ENCODE data around the gene EBLN1.
A peak's percentile ranks its signal among the peaks of the same experiment; 100 is the strongest.

EBLN1 gene

DNA sequence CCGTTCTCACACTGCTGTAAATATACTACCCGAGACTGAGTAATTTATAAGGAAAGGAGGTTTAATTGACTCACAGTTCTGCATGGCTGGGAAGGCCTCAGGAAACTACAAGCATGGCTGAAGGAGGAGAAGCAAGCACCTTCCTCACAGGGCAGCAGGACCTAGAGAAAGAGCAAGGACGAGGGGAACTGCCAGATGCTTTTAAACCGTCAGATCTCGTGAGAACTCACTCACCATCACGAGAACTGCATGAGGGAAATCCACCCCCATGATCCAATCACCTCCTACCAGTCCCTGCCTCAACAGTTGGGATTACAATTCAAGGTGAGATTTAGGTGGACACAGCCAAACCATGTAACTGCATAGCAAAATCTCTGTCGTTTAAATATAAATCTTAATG lies at the start of gene EBLN1:
TSS of gene EBLN1 (minus strand) at position 174 of the 400 bp plus-strand sequence. CDS start 8,032 bp downstream, outside the sequence.
- no peak for DNase-seq (ENCODE audit: extremely low read depth, insufficient read length)
- TF ChIP-seq, protein P1, sequence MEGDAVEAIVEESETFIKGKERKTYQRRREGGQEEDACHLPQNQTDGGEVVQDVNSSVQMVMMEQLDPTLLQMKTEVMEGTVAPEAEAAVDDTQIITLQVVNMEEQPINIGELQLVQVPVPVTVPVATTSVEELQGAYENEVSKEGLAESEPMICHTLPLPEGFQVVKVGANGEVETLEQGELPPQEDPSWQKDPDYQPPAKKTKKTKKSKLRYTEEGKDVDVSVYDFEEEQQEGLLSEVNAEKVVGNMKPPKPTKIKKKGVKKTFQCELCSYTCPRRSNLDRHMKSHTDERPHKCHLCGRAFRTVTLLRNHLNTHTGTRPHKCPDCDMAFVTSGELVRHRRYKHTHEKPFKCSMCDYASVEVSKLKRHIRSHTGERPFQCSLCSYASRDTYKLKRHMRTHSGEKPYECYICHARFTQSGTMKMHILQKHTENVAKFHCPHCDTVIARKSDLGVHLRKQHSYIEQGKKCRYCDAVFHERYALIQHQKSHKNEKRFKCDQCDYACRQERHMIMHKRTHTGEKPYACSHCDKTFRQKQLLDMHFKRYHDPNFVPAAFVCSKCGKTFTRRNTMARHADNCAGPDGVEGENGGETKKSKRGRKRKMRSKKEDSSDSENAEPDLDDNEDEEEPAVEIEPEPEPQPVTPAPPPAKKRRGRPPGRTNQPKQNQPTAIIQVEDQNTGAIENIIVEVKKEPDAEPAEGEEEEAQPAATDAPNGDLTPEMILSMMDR (IDR thresholded peaks at IDR 0.05; ENCODE audit: insufficient read depth, low read length, poor library complexity, severe bottlenecking) = no peak
- no peak within 1 kb of the TSS for H3K4me3 ChIP-seq (replicated peaks; ENCODE audit: low read depth, low read length)
- no peaks in the 10 kb centered on the region for H3K27me3 ChIP-seq (replicated peaks; ENCODE audit: control insufficient read depth, insufficient read depth, low read length)
- H3K36me3 ChIP-seq (ENCODE audit: control insufficient read depth, insufficient read depth, low read length) = no peaks in the 10 kb centered on the region

DNA sequence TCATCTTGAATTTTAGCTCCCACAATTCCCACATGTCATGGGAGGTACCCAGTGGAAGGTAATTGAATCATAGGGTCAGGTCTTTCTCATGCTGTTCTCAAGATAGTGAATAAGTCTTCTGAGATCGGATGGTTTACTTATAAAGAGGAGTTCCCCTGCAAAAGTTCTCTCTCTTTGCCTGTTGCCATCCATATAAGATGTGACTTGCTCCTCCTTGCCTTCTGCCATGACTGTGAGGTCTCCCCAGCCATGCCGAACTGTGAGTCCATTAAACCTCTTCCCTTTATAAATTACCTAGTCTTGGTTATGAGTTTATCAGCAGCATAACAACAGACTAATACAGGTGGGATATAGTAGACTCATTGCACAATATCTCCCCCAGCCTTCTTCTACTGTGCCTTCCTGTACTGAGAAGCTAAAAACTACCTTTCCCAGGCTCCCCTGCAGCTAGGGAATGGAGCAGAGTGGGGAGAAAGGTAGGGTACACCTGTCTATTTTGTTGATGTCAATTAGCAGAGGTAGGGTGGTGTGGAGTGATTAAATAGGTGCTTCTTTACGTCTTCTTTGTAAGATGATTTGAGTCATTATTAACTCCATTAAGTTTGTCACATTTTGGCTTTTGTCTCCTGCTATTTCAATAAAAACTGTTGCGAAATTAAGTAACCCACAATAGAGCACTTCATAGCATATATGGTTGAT lies 48.2 kb upstream of the EBLN1 start:
- H3K4me3 ChIP-seq (replicated peaks; ENCODE audit: low read depth, low read length) = no peak overlapping the region
- TF ChIP-seq, protein P1 (IDR thresholded peaks at IDR 0.05; ENCODE audit: insufficient read depth, low read length, poor library complexity, severe bottlenecking) = no peak
- H3K27me3 ChIP-seq (replicated peaks; ENCODE audit: control insufficient read depth, insufficient read depth, low read length) = no peaks in the 10 kb centered on the region
- DNase-seq (ENCODE audit: extremely low read depth, insufficient read length) = no peak
- H3K36me3 ChIP-seq (ENCODE audit: control insufficient read depth, insufficient read depth, low read length) = no peaks in the 10 kb centered on the region

- no peak overlapping the region for H3K4me3 ChIP-seq (replicated peaks; ENCODE audit: low read depth, low read length)
- no peak for DNase-seq (ENCODE audit: extremely low read depth, insufficient read length)
- no peaks in the 10 kb centered on the region for H3K27me3 ChIP-seq (replicated peaks; ENCODE audit: control insufficient read depth, insufficient read depth, low read length)
- H3K36me3 ChIP-seq (ENCODE audit: control insufficient read depth, insufficient read depth, low read length) = no peaks in the 10 kb centered on the region
- TF ChIP-seq, protein P1 (IDR thresholded peaks at IDR 0.05; ENCODE audit: insufficient read depth, low read length, poor library complexity, severe bottlenecking) = no peak
Observed at GRCh38 chr10:22263106-22263505, 45.3 kb upstream of the EBLN1 start.

- TF ChIP-seq, protein P1 (IDR thresholded peaks at IDR 0.05; ENCODE audit: insufficient read depth, low read length, poor library complexity, severe bottlenecking) = peak; percentile 42
- no peaks in the 10 kb centered on the region for H3K27me3 ChIP-seq (replicated peaks; ENCODE audit: control insufficient read depth, insufficient read depth, low read length)
- H3K36me3 ChIP-seq (ENCODE audit: control insufficient read depth, insufficient read depth, low read length) = no peaks in the 10 kb centered on the region
- DNase-seq (ENCODE audit: extremely low read depth, insufficient read length) = no peak
- H3K4me3 ChIP-seq (replicated peaks; ENCODE audit: low read depth, low read length) = no peak overlapping the region
Observed at GRCh38 chr10:22259280-22259679, 41.5 kb upstream of the EBLN1 start.

DNA sequence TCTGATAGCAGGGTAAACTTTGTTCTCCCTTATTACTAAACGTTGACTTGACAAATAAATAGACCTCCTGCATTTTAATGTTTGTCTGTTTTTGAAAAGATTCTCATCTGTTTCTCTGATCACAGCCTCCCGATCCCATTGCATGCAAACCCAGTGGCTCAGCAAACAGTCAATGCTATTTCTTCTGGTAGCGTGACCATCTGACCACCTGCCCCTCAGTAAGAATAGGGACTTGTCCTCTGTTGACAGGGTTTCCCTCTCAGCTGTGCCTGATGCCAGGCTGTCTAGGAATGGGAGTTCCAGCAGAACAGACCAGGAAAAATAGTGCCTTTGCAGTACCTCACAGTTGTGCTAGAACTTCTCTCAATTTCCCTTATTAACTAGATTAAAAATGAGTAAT lies 40.7 kb upstream of the EBLN1 start:
- no peaks in the 10 kb centered on the region for H3K27me3 ChIP-seq (replicated peaks; ENCODE audit: control insufficient read depth, insufficient read depth, low read length)
- TF ChIP-seq, protein P1 (IDR thresholded peaks at IDR 0.05; ENCODE audit: insufficient read depth, low read length, poor library complexity, severe bottlenecking) = no peak
- DNase-seq (ENCODE audit: extremely low read depth, insufficient read length) = no peak

GRCh38 chr10:22253580-22253882 lies 35.7 kb upstream of the EBLN1 start:
- TF ChIP-seq, protein P1 (IDR thresholded peaks at IDR 0.05; ENCODE audit: insufficient read depth, low read length, poor library complexity, severe bottlenecking) = no peak

More for the DNA sequence above, 40.7 kb upstream of the EBLN1 start:
- H3K4me3 ChIP-seq (replicated peaks; ENCODE audit: low read depth, low read length) = no peak overlapping the region
- no peaks in the 10 kb centered on the region for H3K36me3 ChIP-seq (ENCODE audit: control insufficient read depth, insufficient read depth, low read length)

More at GRCh38 chr10:22253580-22253882, 35.7 kb upstream of the EBLN1 start:
- peak overlapping the region; percentile 76 for H3K4me3 ChIP-seq (replicated peaks; ENCODE audit: low read depth, low read length)
- DNase-seq (ENCODE audit: extremely low read depth, insufficient read length) = no peak
- H3K27me3 ChIP-seq (replicated peaks; ENCODE audit: control insufficient read depth, insufficient read depth, low read length) = no peaks in the 10 kb centered on the region
- no peaks in the 10 kb centered on the region for H3K36me3 ChIP-seq (ENCODE audit: control insufficient read depth, insufficient read depth, low read length)

Data from GM06990 (cell line).